Panc1 (cell line): ENCODE results near the gene CEBPZ. TPM values are rescaled to one million over a fixed set of nuclear protein-coding genes. Genes with fewer than 3 reads are reported as not detected.

Experiments
- ATAC-seq: fragments of 200-7000 bp; cut with Tn5 transposase; 2 replicates; pipeline ENCODE4 v1.9.1; 2020; ENCODE audit warnings: mild to moderate bottlenecking, moderate library complexity
- BruUV-seq: library from RNA; stranded (reverse); fragments of 400-500 nt; replicated peaks from 2 replicates; lab custom pipeline; 2021; lab: Mats Ljungman, UMichigan
- CTCF ChIA-PET: fragments of 300-600 bp; sonication (Branson Sonifier 250); formaldehyde crosslinking; loops from one replicate; lab custom pipeline; 2022; ENCODE audit warnings: antibody characterized with exemption; lab: Charles Lee
- POLR2A ChIA-PET: fragments of 300-600 bp; sonication (Branson Sonifier 250); formaldehyde crosslinking; loops from one replicate; lab custom pipeline; 2022; ENCODE audit warnings: antibody characterized with exemption; lab: Charles Lee
- DNase-seq: peaks from one replicate; pipeline ENCODE4 v3.0.0-alpha.2; 2010; ENCODE audit warnings: low read depth, low spot score
- H3K27ac ChIP-seq: 2 replicates; pipeline ENCODE4 v1.5.1; 2011; ENCODE audit warnings: mild to moderate bottlenecking, low read length, inconsistent platforms
- H3K27me3 ChIP-seq: fragments of 200-500 bp; sonication (Bioruptor generic); 2 replicates; pipeline ENCODE4 v1.6.0; 2014; ENCODE audit warnings: low read length, inconsistent platforms; ENCODE audit not compliant: control insufficient read depth, insufficient read depth
- H3K36me3 ChIP-seq: fragments of 200-500 bp; sonication (Bioruptor generic); 2 replicates; pipeline ENCODE4 v1.5.1; 2014; ENCODE audit warnings: inconsistent platforms, mild to moderate bottlenecking, low read length, moderate library complexity; ENCODE audit not compliant: control insufficient read depth, insufficient read depth
- H3K4me1 ChIP-seq: 2 replicates; pipeline ENCODE4 v1.5.1; 2011; ENCODE audit warnings: inconsistent platforms, mild to moderate bottlenecking, low read length, moderate library complexity; ENCODE audit not compliant: control insufficient read depth, insufficient read depth
- H3K4me3 ChIP-seq, 2 experiments: 2 replicates each; pipeline ENCODE4 v1.5.1; 2011 to 2012; ENCODE audit warnings: low read depth in 2 of 2, low read length in 2 of 2, mild to moderate bottlenecking in 2 of 2, inconsistent platforms in 1 of 2, moderate library complexity in 1 of 2
- H3K9me3 ChIP-seq: fragments of 200-500 bp; sonication (Bioruptor generic); 2 replicates; pipeline ENCODE4 v1.5.1; 2014; ENCODE audit warnings: low read depth, mild to moderate bottlenecking, inconsistent platforms, low read length, moderate library complexity; ENCODE audit not compliant: control insufficient read depth, insufficient read depth
- CTCF ChIP-seq: fragments of 450-650 bp; IDR thresholded peaks from 2 replicates; pipeline ENCODE4 v1.5.1; 2017; ENCODE audit warnings: mild to moderate bottlenecking
- POLR2AphosphoS5 ChIP-seq: IDR thresholded peaks from 2 replicates; pipeline ENCODE4 v1.6.1; 2012; ENCODE audit warnings: mild to moderate bottlenecking, low read depth, low read length, moderate library complexity
- REST ChIP-seq, 2 experiments: IDR thresholded peaks; 2 replicates each; pipeline ENCODE4 v1.6.1; 2011 to 2012; ENCODE audit warnings: low read depth in 2 of 2, control low read depth in 1 of 2, low read length in 1 of 2, mild to moderate bottlenecking in 1 of 2, moderate library complexity in 1 of 2; ENCODE audit not compliant: insufficient read depth in 1 of 2
- SIN3A ChIP-seq: IDR thresholded peaks from 2 replicates; pipeline ENCODE4 v1.6.1; 2012; ENCODE audit warnings: low read depth, mild to moderate bottlenecking, low read length, moderate library complexity, borderline replicate concordance; ENCODE audit not compliant: insufficient read depth
- TCF7L2 ChIP-seq: IDR thresholded peaks from 2 replicates; pipeline ENCODE4 v1.6.1; 2011; ENCODE audit warnings: mild to moderate bottlenecking, low read depth, low read length, inconsistent platforms
- in situ Hi-C: cut with HindIII; loops from 2 replicates; pipeline ENCODE4 v1.10.0; 2016; ENCODE audit warnings: low sequenced_read_pairs, low pct_unique_long_range_greater_than_20kb
- intact Hi-C: fragments of 100-400 bp; cut with micrococcal nuclease; formaldehyde crosslinking; loops from one replicate; pipeline ENCODE4 v1.10.0; 2022; ENCODE audit not compliant: unreplicated experiment
- total RNA-seq: library from RNA; stranded (reverse); gene quantifications from one replicate; pipeline ENCODE4 v1.2.1, GENCODE V29; 2021; ENCODE audit not compliant: unreplicated experiment

CEBPZ gene
- total RNA-seq, 1 experiment from 2014 or later: 63.8 TPM

GRCh38 chr2:37246205-37246604 lies 14.8 kb upstream of the CEBPZ start:
- in situ Hi-C loops (no loop called here), intact Hi-C loops (no loop called here)
- no peak for ATAC-seq
- no peaks in the 10 kb centered on the region for H3K9me3 ChIP-seq
- no peak overlapping the region for H3K27ac ChIP-seq
- TF ChIP-seq TCF7L2 (no peak), POLR2AphosphoS5 (no peak), CTCF (no peak)
- no peaks in the 10 kb centered on the region for H3K27me3 ChIP-seq
- CTCF ChIA-PET: no interaction called here
- no TSS peak for BruUV-seq
- no peak overlapping the region for H3K4me3 ChIP-seq
- POLR2A ChIA-PET: no interaction called here
- H3K4me1 ChIP-seq: no peaks in the 10 kb centered on the region
- DNase-seq: no peak
- peaks cover 47% of the 10 kb centered on the region for H3K36me3 ChIP-seq

- Histone ChIP-seq H3K4me3 (no peak overlapping the region), H3K27me3 (no peaks in the 10 kb centered on the region), H3K27ac (no peak overlapping the region), H3K36me3 (peaks cover 47% of the 10 kb centered on the region), H3K9me3 (no peaks in the 10 kb centered on the region), H3K4me1 (no peaks in the 10 kb centered on the region)
- ATAC-seq: no peak
- intact Hi-C loops: no loop called here
- in situ Hi-C loops: no loop called here
- DNase-seq: no peak
- BruUV-seq: no TSS peak
- ChIA-PET CTCF (no interaction called here), POLR2A (no interaction called here)
- TF ChIP-seq TCF7L2: no peak
- no peak for TF ChIP-seq CTCF
- no peak for TF ChIP-seq POLR2AphosphoS5
- no peak for TF ChIP-seq REST (IDR thresholded peaks at IDR 0.05; ENCODE audit: insufficient read depth in 1 of 2, low read depth in 2 of 2, low read length in 1 of 2)
- no peak for TF ChIP-seq SIN3A
Observed at GRCh38 chr2:37244755-37245154, 13.4 kb upstream of the CEBPZ start.
